Astrocyte (in vitro differentiated cells and primary cell): Measurements from ENCODE around the gene MAP7. TPM values are rescaled to one million over a fixed set of nuclear protein-coding genes. Genes with fewer than 3 reads are reported as not detected.
A peak's percentile ranks its signal among the peaks of the same experiment; 100 is the strongest.

Source experiments
- DNase-seq: peaks from one replicate; pipeline ENCODE4 v3.0.0-alpha.2; 2010; ENCODE audit warnings: low read depth
- FAIRE-seq: peaks from 2 replicates; lab custom pipeline; 2011; peaks lifted over from hg19 to GRCh38; lab: Jason Lieb, UNC
- H2AFZ ChIP-seq: 2 replicates; pipeline ENCODE4 v1.6.0; 2012; ENCODE audit warnings: low read depth, low read length, inconsistent platforms
- H3K27ac ChIP-seq: 2 replicates; pipeline ENCODE4 v1.5.1; 2011; ENCODE audit warnings: low read depth, low read length, inconsistent platforms
- H3K27me3 ChIP-seq: 2 replicates; pipeline ENCODE4 v1.6.0; 2011; ENCODE audit warnings: low read length, inconsistent platforms; ENCODE audit not compliant: insufficient read depth
- H3K36me3 ChIP-seq: 2 replicates; pipeline ENCODE4 v1.5.1; 2011; ENCODE audit warnings: low read length, inconsistent platforms; ENCODE audit not compliant: insufficient read depth
- H3K4me1 ChIP-seq: 2 replicates; pipeline ENCODE4 v1.5.1; 2011; ENCODE audit warnings: low read length, inconsistent platforms; ENCODE audit not compliant: insufficient read depth
- H3K4me2 ChIP-seq: 2 replicates; pipeline ENCODE4 v1.6.0; 2012; ENCODE audit warnings: low read length, inconsistent platforms
- H3K4me3 ChIP-seq: 2 replicates; pipeline ENCODE4 v1.5.1; 2011; ENCODE audit warnings: low read depth, mild to moderate bottlenecking, low read length, inconsistent platforms; ENCODE audit not compliant: insufficient read depth
- H3K79me2 ChIP-seq: 2 replicates; pipeline ENCODE4 v1.6.0; 2012; ENCODE audit warnings: mild to moderate bottlenecking, low read length, inconsistent platforms; ENCODE audit not compliant: insufficient read depth
- H3K9ac ChIP-seq: 2 replicates; pipeline ENCODE4 v1.6.0; 2012; ENCODE audit warnings: mild to moderate bottlenecking, low read length, inconsistent platforms
- H3K9me3 ChIP-seq: 2 replicates; pipeline ENCODE4 v1.5.1; 2012; ENCODE audit warnings: low read depth, mild to moderate bottlenecking, low read length, inconsistent platforms; ENCODE audit not compliant: insufficient read depth
- H4K20me1 ChIP-seq: 2 replicates; pipeline ENCODE4 v1.6.0; 2012; ENCODE audit warnings: low read length, inconsistent platforms; ENCODE audit not compliant: insufficient read depth
- H3K27ac Mint-ChIP-seq: one replicate; pipeline ENCODE4 v1.8.0; 2021; ENCODE audit warnings: mild to moderate bottlenecking, mixed read lengths; ENCODE audit not compliant: unreplicated experiment
- H3K27me3 Mint-ChIP-seq: one replicate; pipeline ENCODE4 v1.8.0; 2021; ENCODE audit warnings: low read depth, mixed read lengths; ENCODE audit not compliant: unreplicated experiment
- H3K36me3 Mint-ChIP-seq: one replicate; pipeline ENCODE4 v1.8.0; 2021; ENCODE audit warnings: low read depth, mixed read lengths; ENCODE audit not compliant: unreplicated experiment
- H3K4me1 Mint-ChIP-seq: one replicate; pipeline ENCODE4 v1.8.0; 2021; ENCODE audit warnings: low read depth, mixed read lengths; ENCODE audit not compliant: unreplicated experiment
- H3K4me3 Mint-ChIP-seq: one replicate; pipeline ENCODE4 v1.8.0; 2021; ENCODE audit warnings: mild to moderate bottlenecking, moderate library complexity, mixed read lengths; ENCODE audit not compliant: unreplicated experiment
- H3K9me3 Mint-ChIP-seq: one replicate; pipeline ENCODE4 v1.8.0; 2021; ENCODE audit warnings: mild to moderate bottlenecking, mixed read lengths; ENCODE audit not compliant: unreplicated experiment
- CTCF ChIP-seq: IDR thresholded peaks from 2 replicates; pipeline ENCODE4 v1.5.1; 2011; ENCODE audit warnings: low read depth, mild to moderate bottlenecking, inconsistent platforms, low read length, moderate library complexity; ENCODE audit not compliant: insufficient read depth
- EZH2 ChIP-seq: IDR thresholded peaks from 2 replicates; pipeline ENCODE4 v1.6.1; 2012; ENCODE audit warnings: mild to moderate bottlenecking, low read length, inconsistent platforms; ENCODE audit not compliant: insufficient read depth
- total RNA-seq: library from RNA; stranded (reverse); gene quantifications from 2 replicates; pipeline ENCODE4 v1.2.1, GENCODE V29; 2021

Gene MAP7
- total RNA-seq, 1 donor from 2014 or later, result 3.3 TPM

GRCh38 chr6:136317971-136318370, 232.3 kb downstream of the MAP7 start:
- Mint-ChIP-seq H3K9me3 (no peaks in the 10 kb centered on the region), H3K27ac (no peak overlapping the region), H3K4me3 (no peak overlapping the region), H3K36me3 (no peaks in the 10 kb centered on the region), H3K27me3 (peaks cover 3% of the 10 kb centered on the region), H3K4me1 (no peaks in the 10 kb centered on the region)
- H3K27me3 ChIP-seq, result peaks cover 2% of the 10 kb centered on the region
- no peaks in the 10 kb centered on the region for H3K79me2 ChIP-seq
- H3K27ac ChIP-seq, result no peak overlapping the region
- FAIRE-seq (no peak), DNase-seq (no peak)
- H3K9me3 ChIP-seq, result no peaks in the 10 kb centered on the region
- H3K36me3 ChIP-seq, result no peaks in the 10 kb centered on the region
- no peaks in the 10 kb centered on the region for H3K4me1 ChIP-seq
- no peak overlapping the region for H3K4me2 ChIP-seq
- peak overlapping the region; percentile 76 for H2AFZ ChIP-seq
- TF ChIP-seq EZH2 (no peak), CTCF (no peak)
- H3K4me3 ChIP-seq, result no peak overlapping the region
- no peaks in the 10 kb centered on the region for H4K20me1 ChIP-seq
- no peak overlapping the region for H3K9ac ChIP-seq

GRCh38 chr6:136317021-136317694, 233.1 kb downstream of the MAP7 start:
- Histone ChIP-seq H3K79me2 (no peaks in the 10 kb centered on the region), H3K27ac (no peak overlapping the region), H4K20me1 (no peaks in the 10 kb centered on the region), H2AFZ (no peak overlapping the region), H3K9ac (no peak overlapping the region), H3K36me3 (no peaks in the 10 kb centered on the region), H3K4me3 (no peak overlapping the region), H3K4me2 (no peak overlapping the region), H3K4me1 (no peaks in the 10 kb centered on the region), H3K27me3 (peaks cover 2% of the 10 kb centered on the region), H3K9me3 (no peaks in the 10 kb centered on the region)
- H3K36me3 Mint-ChIP-seq, result no peaks in the 10 kb centered on the region
- H3K27me3 Mint-ChIP-seq, result peaks cover 3% of the 10 kb centered on the region
- FAIRE-seq (peak; percentile 29), DNase-seq (peak; percentile 38)
- no peaks in the 10 kb centered on the region for H3K9me3 Mint-ChIP-seq
- H3K4me1 Mint-ChIP-seq, result no peaks in the 10 kb centered on the region
- TF ChIP-seq EZH2, result no peak
- TF ChIP-seq CTCF, result peak; percentile 88
- H3K4me3 Mint-ChIP-seq, result no peak overlapping the region
- H3K27ac Mint-ChIP-seq, result no peak overlapping the region

GRCh38 chr6:136315594-136315993, 234.6 kb downstream of the MAP7 start:
- H3K27me3 ChIP-seq, result peaks cover 2% of the 10 kb centered on the region
- no peaks in the 10 kb centered on the region for H3K4me1 Mint-ChIP-seq
- no peak overlapping the region for H3K9ac ChIP-seq
- TF ChIP-seq CTCF, result no peak
- no peak for TF ChIP-seq EZH2
- no peak overlapping the region for H3K4me2 ChIP-seq
- FAIRE-seq (no peak), DNase-seq (no peak)
- no peak overlapping the region for H3K27ac ChIP-seq
- H3K4me3 Mint-ChIP-seq, result no peak overlapping the region
- no peak overlapping the region for H2AFZ ChIP-seq
- H3K4me3 ChIP-seq, result no peak overlapping the region
- no peaks in the 10 kb centered on the region for H3K36me3 Mint-ChIP-seq
- H3K36me3 ChIP-seq, result no peaks in the 10 kb centered on the region
- no peaks in the 10 kb centered on the region for H3K9me3 ChIP-seq
- H3K27ac Mint-ChIP-seq, result no peak overlapping the region
- peaks cover 3% of the 10 kb centered on the region for H3K27me3 Mint-ChIP-seq
- H3K9me3 Mint-ChIP-seq, result no peaks in the 10 kb centered on the region
- no peaks in the 10 kb centered on the region for H3K79me2 ChIP-seq
- H3K4me1 ChIP-seq, result no peaks in the 10 kb centered on the region
- H4K20me1 ChIP-seq, result no peaks in the 10 kb centered on the region
